BLaER1 (cell line): ENCODE results near the gene HNRNPLL.

Experiments
- H3K27ac ChIP-seq: shearing (Covaris generic); formaldehyde crosslinking; 2 replicates; pipeline ENCODE4 v1.8.1; 2022
- H3K27me3 ChIP-seq: shearing (Covaris generic); formaldehyde crosslinking; 2 replicates; pipeline ENCODE4 v1.8.1; 2022
- H3K36me3 ChIP-seq: shearing (Covaris generic); formaldehyde crosslinking; 2 replicates; pipeline ENCODE4 v1.8.1; 2022
- H3K4me1 ChIP-seq: shearing (Covaris generic); formaldehyde crosslinking; 2 replicates; pipeline ENCODE4 v1.8.1; 2022
- H3K4me2 ChIP-seq: shearing (Covaris generic); formaldehyde crosslinking; 2 replicates; pipeline ENCODE4 v1.8.1; 2022
- H3K4me3 ChIP-seq: shearing (Covaris generic); formaldehyde crosslinking; 2 replicates; pipeline ENCODE4 v1.8.1; 2022
- H3K9ac ChIP-seq: shearing (Covaris generic); formaldehyde crosslinking; 2 replicates; pipeline ENCODE4 v1.8.1; 2022
- H3K9me3 ChIP-seq: shearing (Covaris generic); formaldehyde crosslinking; 2 replicates; pipeline ENCODE4 v1.8.1; 2022
- H4K20me1 ChIP-seq: shearing (Covaris generic); formaldehyde crosslinking; 2 replicates; pipeline ENCODE4 v1.8.1; 2022
- Cebpa-rat ChIP-seq: shearing (Covaris generic); IDR thresholded peaks from 2 replicates; pipeline ENCODE4 v1.8.1; 2022

Gene HNRNPLL

DNA sequence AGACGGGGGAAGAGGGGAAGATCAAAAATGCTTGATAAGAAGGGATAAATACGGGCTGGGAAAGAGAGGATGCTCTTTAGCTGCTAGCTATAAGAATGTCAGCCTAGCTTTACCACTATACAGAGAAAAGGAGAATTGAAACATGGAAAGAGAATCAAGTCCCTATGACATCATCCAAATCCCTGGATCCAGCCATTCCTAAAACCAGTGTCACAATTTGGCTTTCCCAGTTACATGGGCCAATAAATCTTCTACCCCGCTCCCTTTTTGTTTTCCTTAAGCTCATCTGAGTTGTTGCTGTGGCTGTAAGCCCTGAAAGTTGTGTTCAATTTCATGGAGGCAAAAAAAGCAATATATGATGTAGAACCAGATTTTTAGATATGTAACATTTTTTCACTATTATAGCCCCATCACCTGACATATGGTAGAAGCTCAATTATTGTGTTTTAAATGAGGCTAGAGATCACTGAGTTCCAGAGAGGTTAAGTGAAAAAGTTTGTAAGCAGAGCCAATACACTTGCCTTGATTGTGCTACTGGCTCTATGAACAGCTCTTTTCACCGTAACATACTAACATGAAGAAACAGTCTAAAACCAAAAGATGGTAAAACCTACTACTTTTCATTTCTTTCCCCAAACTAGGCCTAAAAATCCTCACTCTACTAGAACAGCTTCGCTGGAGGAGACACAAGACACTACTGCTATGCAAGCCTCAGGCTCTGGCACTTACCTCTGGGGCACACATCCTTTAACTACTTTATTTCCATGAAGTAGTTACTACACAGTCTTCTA lies 4.3 kb downstream of the HNRNPLL start:
- H3K27me3 ChIP-seq: peaks cover 21% of the 10 kb centered on the region
- H4K20me1 ChIP-seq: peaks cover 85% of the 10 kb centered on the region
- H3K4me1 ChIP-seq: peaks cover 40% of the 10 kb centered on the region
- H3K27ac ChIP-seq: no peak overlapping the region
- no peaks in the 10 kb centered on the region for H3K9me3 ChIP-seq
- no peaks in the 10 kb centered on the region for H3K36me3 ChIP-seq
- no peak overlapping the region for H3K4me2 ChIP-seq
- no peak overlapping the region for H3K9ac ChIP-seq
- H3K4me3 ChIP-seq: no peak overlapping the region
- no peak for TF ChIP-seq Cebpa-rat

DNA sequence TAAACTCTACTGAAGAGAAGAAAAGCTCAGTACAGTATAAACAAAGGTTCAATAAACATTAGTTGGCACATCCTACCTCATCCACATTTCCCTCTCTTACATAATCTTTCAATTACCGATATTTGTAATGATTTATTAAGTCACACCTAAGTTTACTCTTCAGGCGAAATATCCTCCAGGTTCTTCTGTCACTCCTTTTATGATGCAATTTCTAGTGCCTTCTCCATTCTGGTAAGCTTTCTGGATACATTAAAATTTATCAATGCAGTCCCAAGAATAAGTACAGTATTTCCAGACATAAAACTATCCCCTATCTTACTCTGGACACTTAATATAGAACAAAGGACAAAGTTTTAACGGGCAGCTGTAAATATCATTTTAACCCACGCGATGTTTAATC lies 5.6 kb downstream of the HNRNPLL start:
- no peaks in the 10 kb centered on the region for H3K9me3 ChIP-seq
- H3K27me3 ChIP-seq: peaks cover 18% of the 10 kb centered on the region
- TF ChIP-seq Cebpa-rat: no peak
- H3K27ac ChIP-seq: no peak overlapping the region
- no peak overlapping the region for H3K9ac ChIP-seq
- peaks cover 38% of the 10 kb centered on the region for H3K4me1 ChIP-seq
- H3K36me3 ChIP-seq: no peaks in the 10 kb centered on the region
- H3K4me2 ChIP-seq: no peak overlapping the region
- H3K4me3 ChIP-seq: no peak overlapping the region
- H4K20me1 ChIP-seq: peaks cover 91% of the 10 kb centered on the region

- Histone ChIP-seq H3K9ac (no peak overlapping the region), H3K9me3 (no peaks in the 10 kb centered on the region), H3K4me3 (no peak overlapping the region), H3K36me3 (no peaks in the 10 kb centered on the region), H3K27ac (no peak overlapping the region), H3K27me3 (peaks cover 9% of the 10 kb centered on the region; the same call in 1 of the 2 replicates), H3K4me1 (peaks cover 36% of the 10 kb centered on the region), H3K4me2 (no peak overlapping the region), H4K20me1 (peaks cover 82% of the 10 kb centered on the region)
- TF ChIP-seq Cebpa-rat: no peak
These were observed 6.5 kb downstream of the HNRNPLL start for GRCh38 chr2:38596229-38596628.

GRCh38 chr2:38592951-38593350 lies 9.8 kb downstream of the HNRNPLL start:
- Histone ChIP-seq H3K4me2 (no peak overlapping the region), H4K20me1 (peaks cover 49% of the 10 kb centered on the region), H3K4me1 (peaks cover 21% of the 10 kb centered on the region), H3K36me3 (no peaks in the 10 kb centered on the region), H3K4me3 (no peak overlapping the region), H3K27me3 (no peaks in the 10 kb centered on the region), H3K27ac (no peak overlapping the region), H3K9ac (no peak overlapping the region), H3K9me3 (no peaks in the 10 kb centered on the region)
- TF ChIP-seq Cebpa-rat: no peak

GRCh38 chr2:38591152-38591551 lies 11.6 kb downstream of the HNRNPLL start:
- Histone ChIP-seq H3K4me3 (no peak overlapping the region), H3K36me3 (peaks cover 1% of the 10 kb centered on the region; the same call in 1 of the 2 replicates), H3K4me1 (peaks cover 29% of the 10 kb centered on the region), H3K27ac (no peak overlapping the region), H3K9ac (no peak overlapping the region), H3K27me3 (no peaks in the 10 kb centered on the region), H3K4me2 (no peak overlapping the region), H4K20me1 (peaks cover 31% of the 10 kb centered on the region; the same call in 1 of the 2 replicates), H3K9me3 (no peaks in the 10 kb centered on the region)
- TF ChIP-seq Cebpa-rat: no peak

DNA sequence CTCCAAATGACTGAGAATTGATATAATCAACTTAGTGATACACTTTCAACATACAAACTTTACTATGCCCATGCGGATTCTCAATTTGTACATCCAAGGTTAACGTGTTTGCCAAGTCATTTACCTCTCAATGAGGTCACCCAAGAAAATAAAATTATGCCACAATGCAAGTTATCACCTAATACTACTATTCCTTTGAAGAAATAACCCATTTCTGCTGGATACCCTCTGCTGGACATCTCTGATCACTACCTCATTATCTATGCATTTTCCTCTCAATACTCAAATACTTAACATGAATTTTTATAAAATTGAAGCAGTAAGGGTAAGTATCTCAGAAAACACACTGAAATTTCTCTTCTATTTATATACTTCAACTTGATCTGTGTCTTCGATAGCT lies 12.7 kb downstream of the HNRNPLL start:
- Histone ChIP-seq H3K27me3 (no peaks in the 10 kb centered on the region), H3K9me3 (no peaks in the 10 kb centered on the region), H3K4me1 (peaks cover 19% of the 10 kb centered on the region), H3K36me3 (peaks cover 10% of the 10 kb centered on the region; the same call in 1 of the 2 replicates), H3K4me3 (no peak overlapping the region), H3K4me2 (no peak overlapping the region), H3K9ac (no peak overlapping the region), H3K27ac (no peak overlapping the region), H4K20me1 (peaks cover 20% of the 10 kb centered on the region; the same call in 1 of the 2 replicates)
- TF ChIP-seq Cebpa-rat: no peak

DNA sequence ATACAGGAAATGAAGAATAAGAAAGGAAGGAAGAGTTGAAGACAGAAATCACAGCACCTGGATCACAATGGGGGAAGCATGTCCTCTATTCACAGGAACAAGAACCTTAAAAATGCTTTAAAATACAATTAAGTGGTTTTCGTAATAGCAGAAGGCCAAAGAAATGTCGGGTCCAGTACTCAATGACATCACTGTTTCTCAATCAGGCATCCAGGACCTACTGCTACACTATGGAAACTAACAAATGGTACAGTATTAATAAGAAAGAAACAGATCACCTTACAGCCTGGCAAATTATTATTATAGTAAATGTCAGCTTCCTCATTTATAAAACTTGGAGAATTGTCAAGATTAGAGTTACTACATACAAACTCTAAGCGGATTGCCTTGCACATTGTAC lies 15.8 kb downstream of the HNRNPLL start:
- no peak for TF ChIP-seq Cebpa-rat
- Histone ChIP-seq H3K4me2 (0 out of 2 replicates have a peak overlapping the region, but pooled peaks have one; percentile 11), H4K20me1 (no peaks in the 10 kb centered on the region; the same call in 1 of the 2 replicates), H3K36me3 (peaks cover 10% of the 10 kb centered on the region; the same call in 1 of the 2 replicates), H3K4me3 (no peak overlapping the region), H3K27me3 (no peaks in the 10 kb centered on the region), H3K9me3 (no peaks in the 10 kb centered on the region), H3K27ac (no peak overlapping the region), H3K4me1 (peaks cover 13% of the 10 kb centered on the region), H3K9ac (no peak overlapping the region)

- Histone ChIP-seq H3K4me2 (no peak overlapping the region), H4K20me1 (no peaks in the 10 kb centered on the region; the same call in 1 of the 2 replicates), H3K9me3 (no peaks in the 10 kb centered on the region), H3K27me3 (no peaks in the 10 kb centered on the region), H3K4me3 (no peak overlapping the region), H3K27ac (no peak overlapping the region), H3K4me1 (peaks cover 13% of the 10 kb centered on the region), H3K9ac (no peak overlapping the region), H3K36me3 (peaks cover 16% of the 10 kb centered on the region)
- no peak for TF ChIP-seq Cebpa-rat
These were observed 17.8 kb downstream of the HNRNPLL start for GRCh38 chr2:38584881-38585280.

GRCh38 chr2:38583994-38584393 lies 18.7 kb downstream of the HNRNPLL start:
- no peaks in the 10 kb centered on the region; the same call in 1 of the 2 replicates for H4K20me1 ChIP-seq
- H3K36me3 ChIP-seq: peaks cover 16% of the 10 kb centered on the region
- no peak for TF ChIP-seq Cebpa-rat
- peaks cover 13% of the 10 kb centered on the region for H3K4me1 ChIP-seq
- H3K4me2 ChIP-seq: no peak overlapping the region
- H3K9ac ChIP-seq: no peak overlapping the region
- H3K27ac ChIP-seq: no peak overlapping the region
- no peak overlapping the region for H3K4me3 ChIP-seq
- H3K27me3 ChIP-seq: no peaks in the 10 kb centered on the region
- no peaks in the 10 kb centered on the region for H3K9me3 ChIP-seq

- Histone ChIP-seq H3K36me3 (peaks cover 16% of the 10 kb centered on the region), H3K27ac (no peak overlapping the region), H3K9me3 (no peaks in the 10 kb centered on the region), H3K4me1 (peaks cover 13% of the 10 kb centered on the region), H4K20me1 (no peaks in the 10 kb centered on the region; the same call in 1 of the 2 replicates), H3K4me3 (no peak overlapping the region), H3K4me2 (no peak overlapping the region), H3K9ac (no peak overlapping the region), H3K27me3 (no peaks in the 10 kb centered on the region)
- no peak for TF ChIP-seq Cebpa-rat
These were observed 19.2 kb downstream of the HNRNPLL start for GRCh38 chr2:38583524-38583923.
